Endothelial cell of umbilical vein (primary cell): ENCODE results near the gene SPARC.

Source experiments
- CTCF ChIP-seq, 2 donors: IDR thresholded peaks; 1 replicate in 1 of 2; 2 replicates in 1 of 2; pipeline ENCODE4 v1.5.1; 2011; ENCODE audit warnings: low read length in 2 of 2, mild to moderate bottlenecking in 2 of 2, moderate library complexity in 2 of 2, control low read depth in 1 of 2, inconsistent platforms in 1 of 2, low read depth in 1 of 2; ENCODE audit not compliant: insufficient read depth in 1 of 2; ENCODE audit errors: extremely low read depth in 1 of 2
- EZH2 ChIP-seq: IDR thresholded peaks from 2 replicates; pipeline ENCODE4 v1.6.1; 2012; ENCODE audit warnings: borderline replicate concordance, low read depth, mild to moderate bottlenecking, moderate library complexity, low read length, inconsistent platforms; ENCODE audit not compliant: severe bottlenecking
- FOS ChIP-seq: IDR thresholded peaks from 2 replicates; pipeline ENCODE4 v1.6.1; 2011; ENCODE audit warnings: mild to moderate bottlenecking, low read length, moderate library complexity, borderline replicate concordance; ENCODE audit not compliant: insufficient read depth
- GATA2 ChIP-seq: IDR thresholded peaks from 2 replicates; pipeline ENCODE4 v1.7.0; 2011; ENCODE audit warnings: low read depth, mild to moderate bottlenecking, moderate library complexity, mixed read lengths, low read length; ENCODE audit not compliant: insufficient read length, insufficient read depth
- MAX ChIP-seq: IDR thresholded peaks from 2 replicates; pipeline ENCODE4 v1.6.1; 2011; ENCODE audit not compliant: insufficient read depth, insufficient read length
- MYC ChIP-seq: IDR thresholded peaks from one replicate; pipeline ENCODE4 v1.6.1; 2011; ENCODE audit warnings: mild to moderate bottlenecking, low read depth, low read length
- POLR2A ChIP-seq: IDR thresholded peaks from 2 replicates; pipeline ENCODE4 v1.6.1; 2012; ENCODE audit warnings: low read depth, mild to moderate bottlenecking, control low read depth, low read length
- POLR2AphosphoS5 ChIP-seq: IDR thresholded peaks from 2 replicates; pipeline ENCODE4 v1.6.1; 2012; ENCODE audit warnings: low read depth, mild to moderate bottlenecking, control low read depth, low read length, moderate library complexity; ENCODE audit not compliant: insufficient read depth

- no peak for TF ChIP-seq EZH2
- no peak for TF ChIP-seq CTCF (IDR thresholded peaks at IDR 0.05; ENCODE audit: extremely low read depth in 1 of 2, insufficient read depth in 1 of 2, low read depth in 1 of 2, low read length in 2 of 2)
- no peak for TF ChIP-seq MAX
- TF ChIP-seq POLR2A: no peak
- no peak for TF ChIP-seq POLR2AphosphoS5
- no peak for TF ChIP-seq MYC
- no peak for TF ChIP-seq GATA2
- no peak for TF ChIP-seq FOS
Measured at GRCh38 chr5:151730381-151730780, 43.7 kb upstream of the SPARC start.
